Hypothalamus (tissue), 51 donors: ENCODE results near the gene CLUH.
"Not testable (repeated sequence)": the region's sequence is repeated elsewhere in the genome, so short reads cannot be mapped to it uniquely, and the experiment has no call there.

Experiments used
- DNase-seq, 51 donors: peaks; one replicate each; lab custom pipeline; 2025; lab: John Stamatoyannopoulos, UW

The CLUH gene

GRCh38 chr17:2701996-2702741, 9.4 kb downstream of the CLUH start:
- DNase-seq: no peak

GRCh38 chr17:2701161-2701995, 10.2 kb downstream of the CLUH start:
- DNase-seq: no peak

- no peak for DNase-seq
Observed at GRCh38 chr17:2700491-2701141, 10.9 kb downstream of the CLUH start.

GRCh38 chr17:2700030-2700490, 11.5 kb downstream of the CLUH start:
- DNase-seq: no peak

GRCh38 chr17:2699216-2699805, 12.3 kb downstream of the CLUH start:
- not testable (repeated sequence) for DNase-seq

GRCh38 chr17:2697611-2698162, 13.9 kb downstream of the CLUH start:
- no peak for DNase-seq

- no peak for DNase-seq
Observed at GRCh38 chr17:2695961-2696760, 15.4 kb downstream of the CLUH start.

- DNase-seq: no peak
Observed at GRCh38 chr17:2695243-2695960, 16.2 kb downstream of the CLUH start.

- DNase-seq: no peak
Observed at GRCh38 chr17:2694381-2695242, 17.0 kb downstream of the CLUH start.

GRCh38 chr17:2693561-2694380, 17.8 kb downstream of the CLUH start:
- DNase-seq: no peak

GRCh38 chr17:2692781-2693135, 18.8 kb downstream of the CLUH start:
- DNase-seq: no peak

GRCh38 chr17:2691965-2692780, 19.4 kb downstream of the CLUH start:
- DNase-seq: no peak

GRCh38 chr17:2691069-2691871, 20.3 kb downstream of the CLUH start:
- no peak for DNase-seq

- no peak for DNase-seq
Observed at GRCh38 chr17:2690165-2691068, 21.1 kb downstream of the CLUH start.
